Neural cell (in vitro differentiated cells): ENCODE results near the gene FADD. TPM values are rescaled to one million over a fixed set of nuclear protein-coding genes. Genes with fewer than 3 reads are reported as not detected.

Source experiments
- H2AFZ ChIP-seq: fragments of 200-600, 300-800 bp; sonication (generic), shearing (Covaris generic); 2 replicates; pipeline ENCODE4 v1.6.0; 2014; ENCODE audit warnings: low read depth, mild to moderate bottlenecking, antibody characterized with exemption, low read length, moderate library complexity
- H3F3A ChIP-seq: fragments of 200-600 bp; shearing (Covaris generic); 2 replicates; pipeline ENCODE4 v1.6.1; 2016; ENCODE audit warnings: mild to moderate bottlenecking, moderate library complexity, mixed read lengths, antibody characterized with exemption, low read length; ENCODE audit not compliant: insufficient read depth, poor library complexity, severe bottlenecking
- H3K27ac ChIP-seq: fragments of 200-600, 300-800 bp; sonication (generic), shearing (Covaris generic); 2 replicates; pipeline ENCODE4 v1.5.1; 2014; ENCODE audit warnings: mild to moderate bottlenecking, low read length, moderate library complexity
- H3K27me3 ChIP-seq: fragments of 300-800, 200-600 bp; sonication (generic), shearing (Covaris generic); 2 replicates; pipeline ENCODE4 v1.6.0; 2014; ENCODE audit warnings: mild to moderate bottlenecking, low read depth, low read length, moderate library complexity; ENCODE audit not compliant: insufficient read depth
- H3K36me3 ChIP-seq: fragments of 300-800, 200-600 bp; sonication (generic), shearing (Covaris generic); 2 replicates; pipeline ENCODE4 v1.5.1; 2014; ENCODE audit warnings: mild to moderate bottlenecking, antibody characterized with exemption, low read length, moderate library complexity; ENCODE audit not compliant: insufficient read depth
- H3K4me2 ChIP-seq: fragments of 300-800, 200-600 bp; sonication (generic), shearing (Covaris generic); 2 replicates; pipeline ENCODE4 v1.6.0; 2014; ENCODE audit warnings: mild to moderate bottlenecking, low read length
- H3K4me3 ChIP-seq: fragments of 300-800, 200-600 bp; sonication (generic), shearing (Covaris generic); 2 replicates; pipeline ENCODE4 v1.5.1; 2014; ENCODE audit warnings: mild to moderate bottlenecking, low read length, moderate library complexity
- H3K79me2 ChIP-seq: fragments of 200-600 bp; shearing (Covaris generic); replicated peaks from 2 replicates; pipeline ENCODE4 v1.6.0; 2014; ENCODE audit warnings: mild to moderate bottlenecking, low read length, moderate library complexity; ENCODE audit not compliant: insufficient read depth
- H3K9ac ChIP-seq: fragments of 300-800, 200-600 bp; sonication (generic), shearing (Covaris generic); 2 replicates; pipeline ENCODE4 v1.6.1; 2016; ENCODE audit warnings: mild to moderate bottlenecking, low read length, mixed read lengths
- H3K9me2 ChIP-seq: fragments of 200-600 bp; shearing (Covaris generic); 2 replicates; pipeline ENCODE4 v1.6.1; 2016; ENCODE audit warnings: mild to moderate bottlenecking, low read length, mixed read lengths; ENCODE audit not compliant: insufficient read depth
- H3K9me3 ChIP-seq: fragments of 200-600, 300-800 bp; sonication (generic), shearing (Covaris generic); 2 replicates; pipeline ENCODE4 v1.6.1; 2016; ENCODE audit warnings: mild to moderate bottlenecking, mixed run types, low read length, moderate library complexity, mixed read lengths
- H4K20me1 ChIP-seq: fragments of 200-600 bp; shearing (Covaris generic); 2 replicates; pipeline ENCODE4 v1.6.1; 2016; ENCODE audit warnings: mild to moderate bottlenecking, mixed run types; ENCODE audit not compliant: insufficient read depth
- CTCF ChIP-seq: fragments of 450-650 bp; IDR thresholded peaks from 2 replicates; pipeline ENCODE4 v1.5.1; 2014; ENCODE audit warnings: antibody characterized with exemption, mild to moderate bottlenecking, moderate library complexity; ENCODE audit not compliant: poor library complexity, severe bottlenecking
- EP300 ChIP-seq: fragments of 450-650 bp; conservative IDR thresholded peaks from 2 replicates; pipeline ENCODE4 v1.6.1; 2014; ENCODE audit warnings: antibody characterized with exemption, mild to moderate bottlenecking, moderate library complexity; ENCODE audit not compliant: poor library complexity, severe bottlenecking
- EZH2 ChIP-seq: fragments of 200-600, 300-800 bp; shearing (Covaris generic), sonication (generic); IDR thresholded peaks from 2 replicates; pipeline ENCODE4 v1.6.1; 2014; ENCODE audit warnings: antibody characterized with exemption, low read length, borderline replicate concordance, mild to moderate bottlenecking; ENCODE audit not compliant: insufficient read depth, poor library complexity, severe bottlenecking
- MXI1 ChIP-seq: fragments of 450-650 bp; conservative IDR thresholded peaks from 2 replicates; pipeline ENCODE4 v1.6.1; 2014; ENCODE audit warnings: antibody characterized with exemption, mild to moderate bottlenecking; ENCODE audit not compliant: poor library complexity, severe bottlenecking
- POLR2AphosphoS5 ChIP-seq: IDR thresholded peaks from 2 replicates; pipeline ENCODE4 v1.6.1; 2012
- RAD21 ChIP-seq: fragments of 450-650 bp; conservative IDR thresholded peaks from 2 replicates; pipeline ENCODE4 v1.6.1; 2014; ENCODE audit warnings: antibody characterized with exemption, mild to moderate bottlenecking, moderate library complexity
- REST ChIP-seq: IDR thresholded peaks from 2 replicates; pipeline ENCODE4 v1.6.1; 2012; ENCODE audit warnings: borderline replicate concordance
- SMC3 ChIP-seq: fragments of 450-650 bp; conservative IDR thresholded peaks from 2 replicates; pipeline ENCODE4 v1.6.1; 2014; ENCODE audit warnings: antibody characterized with exemption, mild to moderate bottlenecking, moderate library complexity; ENCODE audit not compliant: poor library complexity
- TAF1 ChIP-seq: IDR thresholded peaks from 2 replicates; pipeline ENCODE4 v1.6.1; 2012; ENCODE audit warnings: low read depth
- polyA plus RNA-seq: library from polyadenylated mRNA; depleted of rRNA; stranded (reverse); fragments of >200 nt; gene quantifications from 2 replicates; pipeline ENCODE4 v1.2.3, GENCODE V29; 2014

FADD gene
- polyA plus RNA-seq, 1 donor from 2014 or later: 23.1 TPM

- H3K9ac ChIP-seq: no peak overlapping the region
- no peaks in the 10 kb centered on the region for H4K20me1 ChIP-seq
- no peaks in the 10 kb centered on the region for H3K9me3 ChIP-seq
- no peak overlapping the region for H3K4me3 ChIP-seq
- H2AFZ ChIP-seq: no peak overlapping the region
- H3K36me3 ChIP-seq: no peaks in the 10 kb centered on the region
- no peaks in the 10 kb centered on the region for H3F3A ChIP-seq
- TF ChIP-seq EP300 (no peak), RAD21 (no peak), REST (no peak), POLR2AphosphoS5 (no peak), CTCF (no peak), EZH2 (no peak), MXI1 (no peak), TAF1 (no peak), SMC3 (no peak)
- no peaks in the 10 kb centered on the region for H3K9me2 ChIP-seq
- H3K79me2 ChIP-seq: no peaks in the 10 kb centered on the region
- no peak overlapping the region for H3K27ac ChIP-seq
- H3K27me3 ChIP-seq: no peaks in the 10 kb centered on the region
- no peak overlapping the region for H3K4me2 ChIP-seq
Measured at GRCh38 chr11:70174547-70175235, 28.4 kb upstream of the FADD start.

DNA sequence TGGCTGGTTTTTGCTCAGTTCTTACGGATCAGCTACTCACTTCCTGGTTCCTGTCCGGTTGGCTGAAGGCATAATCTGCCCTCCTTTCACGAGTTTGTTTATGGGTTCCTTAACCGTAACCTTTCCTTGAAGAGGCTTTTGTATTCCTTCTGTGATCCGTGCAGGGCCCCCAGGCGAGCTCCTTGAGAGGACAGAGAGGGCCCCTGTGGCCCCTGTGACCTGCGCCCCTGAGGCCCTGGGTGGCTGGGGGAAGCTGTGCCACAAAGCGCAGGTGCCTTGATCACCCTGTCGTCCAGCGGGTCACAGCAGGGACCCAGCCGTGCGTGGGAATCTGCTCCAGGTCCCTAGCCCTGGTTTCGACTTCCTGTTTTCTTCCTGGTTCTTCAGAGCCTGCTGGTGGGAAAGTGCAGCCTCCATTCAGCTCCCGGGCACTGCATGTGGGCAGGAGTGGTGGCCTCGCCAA, 27.8 kb upstream of the FADD start:
- Histone ChIP-seq H3F3A (no peaks in the 10 kb centered on the region), H3K36me3 (no peaks in the 10 kb centered on the region), H3K9ac (no peak overlapping the region), H3K9me3 (no peaks in the 10 kb centered on the region), H4K20me1 (no peaks in the 10 kb centered on the region), H3K27ac (no peak overlapping the region), H3K4me3 (no peak overlapping the region), H2AFZ (no peak overlapping the region), H3K9me2 (no peaks in the 10 kb centered on the region), H3K27me3 (no peaks in the 10 kb centered on the region), H3K4me2 (no peak overlapping the region), H3K79me2 (no peaks in the 10 kb centered on the region)
- no peak for TF ChIP-seq CTCF
- no peak for TF ChIP-seq EZH2
